Endothelial cell of umbilical vein (primary cell): ENCODE data around the gene CCN6. TPM values are rescaled to one million over a fixed set of nuclear protein-coding genes. Genes with fewer than 3 reads are reported as not detected.

ENCODE experiments used
- BruUV-seq: library from RNA; stranded (reverse); fragments of 400-500 nt; replicated peaks from 2 replicates; lab custom pipeline; 2021; lab: Mats Ljungman, UMichigan
- CTCF ChIA-PET: fragments of 300-600, 350-600 bp; sonication (Branson Sonifier 250); formaldehyde crosslinking; loops from one replicate; lab custom pipeline; 2021; ENCODE audit warnings: antibody characterized with exemption, inconsistent platforms; lab: Charles Lee
- POLR2A ChIA-PET: fragments of 300-600, 350-600 bp; sonication (Branson Sonifier 250); formaldehyde crosslinking; loops from one replicate; lab custom pipeline; 2021; ENCODE audit warnings: antibody characterized with exemption, inconsistent platforms; lab: Charles Lee
- DNase-seq: peaks from one replicate; pipeline ENCODE4 v3.0.0-alpha.2; 2011; ENCODE audit warnings: low read depth, low spot score
- FAIRE-seq: peaks from 2 replicates; lab custom pipeline; 2011; peaks lifted over from hg19 to GRCh38; lab: Jason Lieb, UNC
- H2AFZ ChIP-seq: 2 replicates; pipeline ENCODE4 v1.6.0; 2012; ENCODE audit warnings: low read depth, low read length, control low read depth, inconsistent platforms
- H3K27ac ChIP-seq: 2 replicates; pipeline ENCODE4 v1.5.1; 2011; ENCODE audit warnings: low read depth, mild to moderate bottlenecking, control low read depth, low read length, moderate library complexity; ENCODE audit not compliant: insufficient read depth
- H3K27me3 ChIP-seq, 2 experiments: 2 replicates each; pipeline versions ENCODE4 v1.6.0 to v1.6.1; 2011; ENCODE audit warnings: low read length in 2 of 2, mixed read lengths in 1 of 2; ENCODE audit not compliant: control insufficient read depth in 2 of 2, insufficient read depth in 2 of 2
- H3K36me3 ChIP-seq, 2 experiments: 2 replicates in 1 of 2; 3 replicates in 1 of 2; pipeline ENCODE4 v1.5.1; 2011; ENCODE audit warnings: low read length in 2 of 2, mild to moderate bottlenecking in 1 of 2, moderate library complexity in 1 of 2; ENCODE audit not compliant: control insufficient read depth in 2 of 2, insufficient read depth in 2 of 2; ENCODE audit errors: extremely low read depth in 1 of 2
- H3K4me1 ChIP-seq: 3 replicates; pipeline ENCODE4 v1.5.1; 2011; ENCODE audit warnings: mild to moderate bottlenecking, low read length; ENCODE audit not compliant: control insufficient read depth, insufficient read depth; ENCODE audit errors: extremely low read depth
- H3K4me2 ChIP-seq: 2 replicates; pipeline ENCODE4 v1.6.1; 2011; ENCODE audit warnings: low read length, control low read depth, mixed read lengths; ENCODE audit not compliant: insufficient read depth
- H3K4me3 ChIP-seq, 3 experiments: fragments of 200-600 bp in 1 of 3; sonication (generic), shearing (Covaris generic) in 1 of 3; replicated peaks in 1 of 3; 2 replicates each; pipeline ENCODE4 v1.5.1; 2011 to 2016; ENCODE audit warnings: control low read depth in 3 of 3, low read length in 3 of 3, mild to moderate bottlenecking in 2 of 3, inconsistent platforms in 1 of 3, low read depth in 1 of 3, moderate library complexity in 1 of 3; ENCODE audit not compliant: insufficient read depth in 1 of 3
- H3K79me2 ChIP-seq: 2 replicates; pipeline ENCODE4 v1.6.0; 2012; ENCODE audit warnings: low read length, inconsistent platforms; ENCODE audit not compliant: control insufficient read depth, insufficient read depth
- H3K9ac ChIP-seq: replicated peaks from 2 replicates; pipeline ENCODE3; 2011; ENCODE audit warnings: low read length, control low read depth; ENCODE audit not compliant: insufficient read depth; ENCODE audit errors: extremely low read depth
- H3K9me1 ChIP-seq: replicated peaks from 3 replicates; pipeline ENCODE4 v1.6.0; 2011; ENCODE audit warnings: mild to moderate bottlenecking, low read length; ENCODE audit not compliant: control insufficient read depth, insufficient read depth; ENCODE audit errors: extremely low read depth
- H3K9me3 ChIP-seq: replicated peaks from 2 replicates; pipeline ENCODE4 v1.5.1; 2012; ENCODE audit warnings: low read length, inconsistent platforms; ENCODE audit not compliant: control insufficient read depth, insufficient read depth
- H4K20me1 ChIP-seq: replicated peaks from 2 replicates; pipeline ENCODE3; 2011; ENCODE audit warnings: mild to moderate bottlenecking, low read length; ENCODE audit not compliant: control insufficient read depth, insufficient read depth; ENCODE audit errors: extremely low read depth
- CTCF ChIP-seq, 2 donors: IDR thresholded peaks; 1 replicate in 1 of 2; 2 replicates in 1 of 2; pipeline ENCODE4 v1.5.1; 2011; ENCODE audit warnings: low read length in 2 of 2, mild to moderate bottlenecking in 2 of 2, moderate library complexity in 2 of 2, control low read depth in 1 of 2, inconsistent platforms in 1 of 2, low read depth in 1 of 2; ENCODE audit not compliant: insufficient read depth in 1 of 2; ENCODE audit errors: extremely low read depth in 1 of 2
- EZH2 ChIP-seq: IDR thresholded peaks from 2 replicates; pipeline ENCODE4 v1.6.1; 2012; ENCODE audit warnings: borderline replicate concordance, low read depth, mild to moderate bottlenecking, moderate library complexity, low read length, inconsistent platforms; ENCODE audit not compliant: severe bottlenecking
- FOS ChIP-seq: IDR thresholded peaks from 2 replicates; pipeline ENCODE4 v1.6.1; 2011; ENCODE audit warnings: mild to moderate bottlenecking, low read length, moderate library complexity, borderline replicate concordance; ENCODE audit not compliant: insufficient read depth
- GATA2 ChIP-seq: IDR thresholded peaks from 2 replicates; pipeline ENCODE4 v1.7.0; 2011; ENCODE audit warnings: low read depth, mild to moderate bottlenecking, moderate library complexity, mixed read lengths, low read length; ENCODE audit not compliant: insufficient read length, insufficient read depth
- JUN ChIP-seq: IDR thresholded peaks from 2 replicates; pipeline ENCODE4 v1.6.1; 2011; ENCODE audit warnings: borderline replicate concordance, low read depth; ENCODE audit not compliant: insufficient read length, insufficient read depth
- MAX ChIP-seq: IDR thresholded peaks from 2 replicates; pipeline ENCODE4 v1.6.1; 2011; ENCODE audit not compliant: insufficient read depth, insufficient read length
- MYC ChIP-seq: IDR thresholded peaks from one replicate; pipeline ENCODE4 v1.6.1; 2011; ENCODE audit warnings: mild to moderate bottlenecking, low read depth, low read length
- POLR2A ChIP-seq: IDR thresholded peaks from 2 replicates; pipeline ENCODE4 v1.6.1; 2012; ENCODE audit warnings: low read depth, mild to moderate bottlenecking, control low read depth, low read length
- POLR2AphosphoS5 ChIP-seq: IDR thresholded peaks from 2 replicates; pipeline ENCODE4 v1.6.1; 2012; ENCODE audit warnings: low read depth, mild to moderate bottlenecking, control low read depth, low read length, moderate library complexity; ENCODE audit not compliant: insufficient read depth
- dilution Hi-C: fragments of 300-500 bp; cut with MboI; formaldehyde crosslinking; loops from one replicate; pipeline ENCODE4 v1.15.0; 2019; ENCODE audit warnings: low sequenced_read_pairs; ENCODE audit not compliant: extremely low pct_ligation_motif_present
- intact Hi-C: fragments of 100-400 bp; cut with micrococcal nuclease; formaldehyde crosslinking; loops from one replicate; pipeline ENCODE4 v1.10.0; 2022
- polyA plus RNA-seq, 4 experiments: library from polyadenylated mRNA; depleted of rRNA in 3 of 4; stranded (reverse) in 3 of 4; unstranded in 1 of 4; fragments of >200 nt; gene quantifications; 2 replicates each; pipeline versions ENCODE4 v1.2.1 to v1.2.3, GENCODE V29; 2011 to 2012; ENCODE audit warnings: missing spikeins in 1 of 4
- total RNA-seq: library from RNA; stranded (reverse); gene quantifications from 2 replicates; pipeline ENCODE4 v1.2.3, GENCODE V29; 2021

Gene CCN6
- total and polyA plus RNA-seq, 2 donors (not counting 3 experiments of a cell fraction or from before 2014, with no cell fraction given), result not detected

GRCh38 chr6:112038756-112039430, 15.0 kb upstream of the CCN6 start:
- FAIRE-seq, result no peak
- BruUV-seq, result no TSS peak
- no peak overlapping the region for H2AFZ ChIP-seq
- no peaks in the 10 kb centered on the region for H3K9me3 ChIP-seq
- CTCF ChIA-PET, result interaction anchor here (1.2 to 2.0 kb wide), 5 partner anchors 22 to 329 kb away, joined by 3 to 13 read pairs (median 3); no protein-coding TSS in a partner anchor
- no peak overlapping the region for H3K4me3 ChIP-seq
- dilution Hi-C loops (no loop called here), intact Hi-C loops (no loop called here)
- H3K4me1 ChIP-seq, result peaks cover 47% of the 10 kb centered on the region
- POLR2A ChIA-PET, result no interaction called here
- no peaks in the 10 kb centered on the region for H3K27me3 ChIP-seq
- no peaks in the 10 kb centered on the region for H4K20me1 ChIP-seq
- no peaks in the 10 kb centered on the region for H3K9me1 ChIP-seq
- DNase-seq, result no peak
- no peaks in the 10 kb centered on the region for H3K79me2 ChIP-seq
- no peak overlapping the region for H3K4me2 ChIP-seq
- peak overlapping the region; percentile 53 for H3K9ac ChIP-seq
- TF ChIP-seq POLR2AphosphoS5 (no peak), GATA2 (no peak), MAX (no peak), CTCF (IDR thresholded peaks at IDR 0.05; ENCODE audit: extremely low read depth in 1 of 2, insufficient read depth in 1 of 2, low read depth in 1 of 2, low read length in 2 of 2) (no peak), JUN (no peak), EZH2 (no peak), MYC (no peak), POLR2A (no peak), FOS (no peak)
- peak overlapping the region; percentile 87 for H3K27ac ChIP-seq
- no peaks in the 10 kb centered on the region for H3K36me3 ChIP-seq
